Measurements from ENCODE around the gene DNAJC10.

GRCh38 chr2:182680837-182681236 is 35.2 kb upstream of the DNAJC10 start:
- TF ChIP-seq CTCF (IDR thresholded peaks at IDR 0.05), result no peak
- no peak for TF ChIP-seq POLR2A (IDR thresholded peaks at IDR 0.05)

All from vagina (tissue), 2 donors.